A549 (cell line): ENCODE data around the gene SIM1. TPM values are rescaled to one million over a fixed set of nuclear protein-coding genes. Genes with fewer than 3 reads are reported as not detected.

Experiments used
- ATAC-seq, 2 experiments: fragments of 200-7000 bp in 1 of 2; fragments of >200 bp in 1 of 2; cut with Nextera tagmentation in 1 of 2; cut with Tn5 transposase in 1 of 2; 3 replicates each; pipeline versions ENCODE4 v1.8.0 to v1.9.1; 2018 to 2020; ENCODE audit warnings: mild to moderate bottlenecking in 1 of 2, moderate library complexity in 1 of 2
- CTCF ChIA-PET: fragments of 300-600 bp; sonication (Branson Sonifier 250); formaldehyde crosslinking; extraction: SDS; loops from one replicate; lab custom pipeline; 2021; ENCODE audit warnings: antibody characterized with exemption, inconsistent platforms; lab: Yijun Ruan, JAX
- POLR2A ChIA-PET: fragments of 350-600 bp; formaldehyde crosslinking; extraction: SDS; loops from one replicate; lab custom pipeline; 2021; ENCODE audit warnings: antibody characterized with exemption, inconsistent platforms; lab: Yijun Ruan, JAX
- DNase-seq, 2 experiments: peaks; one replicate each; pipeline versions ENCODE4 v3.0.0 to v3.0.0-alpha.2; 2011 to 2016; ENCODE audit warnings: low read depth in 1 of 2, low spot score in 1 of 2
- FAIRE-seq: peaks from 2 replicates; lab custom pipeline; 2011; peaks lifted over from hg19 to GRCh38; lab: Jason Lieb, UNC
- H3K27ac ChIP-seq, 2 experiments: fragments of >200 bp; sonication (Bioruptor Twin); formaldehyde crosslinking; 3 replicates each; pipeline ENCODE4 v1.5.1; 2016 to 2017
- H3K4me1 ChIP-seq: fragments of >200 bp; sonication (Bioruptor Twin); formaldehyde crosslinking; 3 replicates; pipeline ENCODE4 v1.6.1; 2016
- H3K4me2 ChIP-seq: fragments of >200 bp; sonication (Bioruptor Twin); formaldehyde crosslinking; 3 replicates; pipeline ENCODE4 v1.6.1; 2016
- H3K4me3 ChIP-seq: fragments of >200 bp; sonication (Bioruptor Twin); formaldehyde crosslinking; 3 replicates; pipeline ENCODE4 v1.5.1; 2016
- H3K9me3 ChIP-seq: fragments of >200 bp; sonication (Bioruptor Twin); formaldehyde crosslinking; 3 replicates; pipeline ENCODE4 v1.6.1; 2016
- BHLHE40 ChIP-seq: IDR thresholded peaks from 2 replicates; pipeline ENCODE4 v1.6.1; 2012; ENCODE audit warnings: low read depth, low read length, inconsistent platforms
- CBX8 ChIP-seq: fragments of 200-600 bp; sonication (generic); IDR thresholded peaks from 2 replicates; pipeline ENCODE4 v1.6.1; 2016
- CHD2 ChIP-seq: fragments of 150-350 bp; IDR thresholded peaks from 2 replicates; pipeline ENCODE4 v1.6.1; 2014; ENCODE audit warnings: low read length; ENCODE audit not compliant: partially characterized antibody
- EHMT2 ChIP-seq: fragments of 200-600 bp; sonication (generic); IDR thresholded peaks from 2 replicates; pipeline ENCODE4 v1.6.1; 2016; ENCODE audit warnings: antibody characterized with exemption, low read depth, mild to moderate bottlenecking, moderate library complexity
- EP300 ChIP-seq, 2 experiments: fragments of >200 bp; sonication (Bioruptor Twin); formaldehyde crosslinking; IDR thresholded peaks; 2 replicates in 1 of 2; 3 replicates in 1 of 2; pipeline ENCODE4 v1.6.1; 2016 to 2017
- FOSL2 ChIP-seq, 2 experiments: fragments of 450-650 bp in 1 of 2; fragments of >200 bp in 1 of 2; sonication (Bioruptor Twin) in 1 of 2; formaldehyde crosslinking; IDR thresholded peaks; 2 replicates each; pipeline versions ENCODE4 v1.5.0 to v1.6.1; 2016 to 2020; ENCODE audit warnings: mild to moderate bottlenecking in 1 of 2, moderate library complexity in 1 of 2
- GATA3 ChIP-seq: IDR thresholded peaks from 2 replicates; pipeline ENCODE4 v1.6.1; 2012; ENCODE audit warnings: borderline replicate concordance
- HES2 ChIP-seq: fragments of >200 bp; sonication (Bioruptor Twin); formaldehyde crosslinking; IDR thresholded peaks from 2 replicates; pipeline ENCODE4 v1.6.1; 2016
- JUN ChIP-seq, 2 experiments: fragments of >200 bp; sonication (Bioruptor Twin); formaldehyde crosslinking; IDR thresholded peaks; 2 replicates in 1 of 2; 3 replicates in 1 of 2; pipeline ENCODE4 v1.6.1; 2016 to 2017
- NPAS2 ChIP-seq: fragments of 250-450 bp; sonication (Bioruptor Pico); IDR thresholded peaks from 2 replicates; pipeline ENCODE4 v1.8.0; 2022; ENCODE audit warnings: mild to moderate bottlenecking, moderate library complexity, borderline replicate concordance
- NR3C1 ChIP-seq: fragments of >200 bp; sonication (Bioruptor Twin); formaldehyde crosslinking; IDR thresholded peaks from 3 replicates; pipeline ENCODE4 v1.6.1; 2017
- PBX3 ChIP-seq: IDR thresholded peaks from 2 replicates; pipeline ENCODE4 v1.6.1; 2012
- POLR2AphosphoS2 ChIP-seq: conservative IDR thresholded peaks from 2 replicates; pipeline ENCODE4 v1.6.1; 2012; ENCODE audit warnings: low read length, improper control_type of control experiment, inconsistent platforms
- RCOR1 ChIP-seq: fragments of 150-350 bp; IDR thresholded peaks from 2 replicates; pipeline ENCODE4 v1.6.1; 2014; ENCODE audit warnings: antibody characterized with exemption, low read length, low read depth
- REST ChIP-seq: fragments of 200-600 bp; sonication (generic); IDR thresholded peaks from 2 replicates; pipeline ENCODE4 v1.6.1; 2016; ENCODE audit warnings: antibody characterized with exemption, mild to moderate bottlenecking, moderate library complexity
- TFCP2L1 ChIP-seq: fragments of 250-450 bp; sonication (Bioruptor Pico); IDR thresholded peaks from 2 replicates; pipeline ENCODE4 v1.5.0; 2021; ENCODE audit warnings: mild to moderate bottlenecking
- USF2 ChIP-seq: fragments of 450-650 bp; IDR thresholded peaks from 2 replicates; pipeline ENCODE4 v1.6.1; 2014; ENCODE audit warnings: antibody characterized with exemption
- ZC3H11A ChIP-seq: fragments of 450-650 bp; IDR thresholded peaks from 2 replicates; pipeline ENCODE4 v1.6.1; 2014; ENCODE audit warnings: antibody characterized with exemption, mild to moderate bottlenecking
- ZSCAN20 ChIP-seq: fragments of 250-450 bp; sonication (Bioruptor Pico); IDR thresholded peaks from 2 replicates; pipeline ENCODE4 v1.8.0; 2022; ENCODE audit warnings: mild to moderate bottlenecking, moderate library complexity
- WGBS: methylation state at CpG from one replicate; pipeline ENCODE4 v1.1.6; 2017; ENCODE audit errors: missing lambda C conversion rate; 5-methylcytosine and 5-hydroxymethylcytosine counted together
- polyA plus RNA-seq, 4 experiments: library from polyadenylated mRNA; depleted of rRNA in 3 of 4; stranded (reverse); fragments of >200 nt; fragmentation: RNase III in 1 of 4; extraction: RNeasy Plus Mini Kit Qiagen cat#74134 plus additional on column Dnase treatment in 1 of 4; gene quantifications; 2 replicates in 3 of 4; 3 replicates in 1 of 4; pipeline ENCODE4 v1.2.3, GENCODE V29; 2011 to 2017

SIM1 gene
- polyA plus RNA-seq, 2 of the 4 experiments (the other 2 are of a cell fraction), result not detected

GRCh38 chr6:100465701-100466409 lies 1.1 kb upstream of the SIM1 start (continued):
- TF ChIP-seq EP300 (IDR thresholded peaks at IDR 0.05) (no peak), BHLHE40 (no peak)

- CTCF ChIA-PET, result interaction anchor here (1.7 kb wide), 1 partner anchor 358 kb away, joined by 5 read pairs; no protein-coding TSS in a partner anchor
- peaks cover 6% of the 10 kb centered on the region; the same call in 2 of the 3 replicates for H3K4me1 ChIP-seq
- FAIRE-seq, result no peak
These were observed 414 bp downstream of the SIM1 start for GRCh38 chr6:100464162-100464851.

GRCh38 chr6:100463630-100464161 lies 1.0 kb downstream of the SIM1 start:
- TF ChIP-seq HES2, result no peak
- TF ChIP-seq CHD2, result no peak
- TF ChIP-seq NPAS2 (CRISPR knock-in tag), result no peak
- no peak for TF ChIP-seq USF2
- TF ChIP-seq REST, result no peak
- TF ChIP-seq FOSL2 (IDR thresholded peaks at IDR 0.05), result no peak
- no peak for TF ChIP-seq FOSL2 (CRISPR knock-in tag; IDR thresholded peaks at IDR 0.05)
- no peak for TF ChIP-seq EHMT2
- no peak for TF ChIP-seq RCOR1
- no peak for TF ChIP-seq ZSCAN20 (CRISPR knock-in tag)
- no peak for TF ChIP-seq NR3C1
- TF ChIP-seq JUN (IDR thresholded peaks at IDR 0.05), result no peak
- no peak for TF ChIP-seq GATA3
- TF ChIP-seq POLR2AphosphoS2, result no peak
- TF ChIP-seq CBX8, result no peak
- TF ChIP-seq, all 56 proteins: peak for 0
- POLR2A ChIA-PET, result no interaction called here
- no peak overlapping the region for H3K4me3 ChIP-seq
- H3K27ac ChIP-seq, result no peak overlapping the region
- 93% methylated on average over 23 of the region's 24 CpGs for WGBS
- CTCF ChIA-PET, result no interaction called here
- no peak for DNase-seq
- FAIRE-seq, result no peak
- no peaks in the 10 kb centered on the region for H3K9me3 ChIP-seq
- H3K4me2 ChIP-seq, result no peak overlapping the region
- ATAC-seq, result no peak
- H3K4me1 ChIP-seq, result peaks cover 6% of the 10 kb centered on the region; the same call in 2 of the 3 replicates

More at GRCh38 chr6:100464162-100464851, 414 bp downstream of the SIM1 start:
- Histone ChIP-seq H3K9me3 (no peaks in the 10 kb centered on the region), H3K4me3 (no peak overlapping the region), H3K27ac (no peak overlapping the region), H3K4me2 (no peak overlapping the region)
- POLR2A ChIA-PET, result no interaction called here
- ATAC-seq, result no peak
- DNase-seq, result no peak
- no peak for TF ChIP-seq ZC3H11A
- TF ChIP-seq GATA3, result no peak
- TF ChIP-seq NR3C1, result no peak
- no peak for TF ChIP-seq PBX3
- TF ChIP-seq ZSCAN20 (CRISPR knock-in tag), result no peak
- TF ChIP-seq TFCP2L1 (CRISPR knock-in tag), result no peak
- 93% methylated on average over 17 of the region's 46 CpGs for WGBS
